GM20431 (cell line): ENCODE results near the gene CCL24.
"Not testable (repeated sequence)": the region's sequence is repeated elsewhere in the genome, so short reads cannot be mapped to it uniquely, and the experiment has no call there.

Experiments
- in situ Hi-C: fragments of 300-500 bp; cut with MseI, MboI; formaldehyde crosslinking; loops from one replicate; pipeline ENCODE4 v1.15.0; 2020; ENCODE audit warnings: low sequenced_read_pairs; ENCODE audit not compliant: unreplicated experiment

Gene CCL24

DNA sequence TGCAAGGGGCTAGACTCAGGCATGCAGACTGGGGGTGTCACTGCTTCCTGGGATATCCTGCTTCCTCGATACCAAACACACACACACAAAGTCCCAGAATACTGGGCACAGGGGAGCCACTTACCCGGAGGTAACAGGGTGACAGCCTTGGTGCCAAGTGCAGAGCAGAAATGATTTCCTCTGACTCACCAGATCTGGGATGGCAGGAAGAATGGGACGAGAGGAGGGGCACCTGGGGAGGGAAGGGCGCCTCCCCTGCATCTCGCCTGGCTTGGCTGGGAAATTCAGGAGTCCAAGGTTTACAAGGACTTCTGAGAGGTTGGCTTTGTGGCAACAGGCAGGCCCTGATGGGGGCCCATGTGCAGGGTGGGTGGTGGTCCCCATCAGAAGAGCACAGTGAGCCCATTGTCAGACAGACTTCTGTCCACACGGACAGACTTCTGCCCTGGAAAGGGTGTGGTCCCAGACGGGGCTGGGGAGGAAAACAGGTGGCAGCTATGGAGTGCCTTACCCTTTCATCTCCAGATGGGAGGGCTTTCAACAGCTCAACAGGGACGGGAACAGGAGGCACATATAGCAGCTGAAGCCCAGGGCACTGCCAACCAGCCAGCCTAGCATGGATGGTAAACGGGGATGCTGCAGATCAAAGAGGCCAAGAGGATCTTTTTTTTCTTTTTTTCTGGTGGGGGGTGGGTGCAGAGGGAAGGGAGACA is 9.7 kb upstream of the CCL24 start:
- in situ Hi-C loops: no loop called here

DNA sequence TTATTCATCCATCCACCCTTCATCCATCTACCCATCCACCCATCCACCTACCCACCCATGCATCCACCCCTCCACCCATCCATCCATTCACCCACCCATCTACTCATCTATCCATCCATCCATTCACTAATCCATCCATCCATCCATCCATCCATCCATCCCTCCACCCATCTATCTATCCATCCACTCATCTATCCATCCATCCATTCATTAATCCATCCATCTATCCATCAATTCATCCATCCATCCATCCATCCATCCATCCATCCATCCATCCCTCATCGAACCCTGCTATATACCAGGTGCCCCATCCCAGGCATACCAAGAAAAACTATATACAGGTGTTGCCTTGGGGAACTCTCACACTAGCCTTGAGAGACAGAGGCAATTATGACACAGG is 7.1 kb upstream of the CCL24 start:
- in situ Hi-C loops: no loop called here

DNA sequence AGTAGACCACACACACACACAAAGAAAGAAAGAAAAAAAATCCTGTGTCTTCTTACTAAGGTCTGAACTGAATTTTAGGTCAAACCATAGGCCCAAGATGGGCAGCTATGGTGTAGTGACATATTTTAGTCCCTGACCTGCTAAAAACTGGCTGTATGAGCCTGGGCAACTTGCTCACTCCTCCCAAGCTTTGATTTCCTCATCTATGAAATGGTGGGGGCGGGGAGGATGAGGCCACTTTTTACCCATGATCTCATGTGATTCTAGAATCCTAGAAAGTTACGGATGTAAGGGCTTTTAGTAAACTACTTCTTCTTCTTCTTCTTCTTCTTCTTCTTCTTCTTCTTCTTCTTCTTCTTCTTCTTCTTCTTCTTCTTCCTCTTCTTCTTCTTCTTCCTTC is 6.1 kb upstream of the CCL24 start:
- in situ Hi-C loops: no loop called here

DNA sequence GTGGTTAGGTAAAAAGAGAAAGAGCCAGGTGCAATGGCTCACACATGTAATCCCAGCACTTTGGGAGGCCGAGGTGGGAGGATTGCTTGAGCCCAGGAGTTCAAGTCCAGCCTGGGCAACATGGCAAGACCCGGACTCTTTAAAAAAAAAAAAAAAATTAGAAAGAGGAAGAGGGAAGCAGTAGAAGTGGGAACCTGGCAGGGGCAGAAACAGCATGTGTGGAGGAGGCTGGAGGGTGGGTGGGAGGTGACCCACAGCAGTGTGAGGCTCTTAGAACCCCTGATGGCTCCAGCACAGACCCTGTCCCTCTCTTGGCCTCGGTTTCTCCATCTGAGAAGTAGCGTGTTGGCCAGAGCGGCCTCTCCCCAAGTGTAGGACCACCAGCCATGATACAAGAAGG is 4.9 kb upstream of the CCL24 start:
- in situ Hi-C loops: no loop called here

DNA sequence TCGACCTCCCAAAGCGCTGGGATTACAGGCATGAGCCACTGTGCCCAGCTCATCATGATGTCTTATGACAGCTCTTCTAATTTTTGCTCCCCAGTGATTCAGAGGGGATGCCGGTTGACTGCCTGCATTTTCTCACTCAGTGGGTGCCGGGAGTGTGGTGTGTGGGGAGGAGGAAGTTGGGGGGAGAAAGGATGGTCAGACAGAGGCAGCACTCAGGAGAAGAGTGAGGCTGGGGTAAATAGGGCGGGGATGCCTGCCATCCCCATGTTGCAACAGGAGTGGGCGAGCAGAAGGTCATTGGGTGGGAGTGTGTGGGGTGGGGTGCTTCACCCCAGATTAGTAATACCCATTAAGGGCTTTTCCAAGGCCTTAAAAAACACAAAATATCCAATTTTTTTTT is 3.5 kb upstream of the CCL24 start:
- in situ Hi-C loops: no loop called here

DNA sequence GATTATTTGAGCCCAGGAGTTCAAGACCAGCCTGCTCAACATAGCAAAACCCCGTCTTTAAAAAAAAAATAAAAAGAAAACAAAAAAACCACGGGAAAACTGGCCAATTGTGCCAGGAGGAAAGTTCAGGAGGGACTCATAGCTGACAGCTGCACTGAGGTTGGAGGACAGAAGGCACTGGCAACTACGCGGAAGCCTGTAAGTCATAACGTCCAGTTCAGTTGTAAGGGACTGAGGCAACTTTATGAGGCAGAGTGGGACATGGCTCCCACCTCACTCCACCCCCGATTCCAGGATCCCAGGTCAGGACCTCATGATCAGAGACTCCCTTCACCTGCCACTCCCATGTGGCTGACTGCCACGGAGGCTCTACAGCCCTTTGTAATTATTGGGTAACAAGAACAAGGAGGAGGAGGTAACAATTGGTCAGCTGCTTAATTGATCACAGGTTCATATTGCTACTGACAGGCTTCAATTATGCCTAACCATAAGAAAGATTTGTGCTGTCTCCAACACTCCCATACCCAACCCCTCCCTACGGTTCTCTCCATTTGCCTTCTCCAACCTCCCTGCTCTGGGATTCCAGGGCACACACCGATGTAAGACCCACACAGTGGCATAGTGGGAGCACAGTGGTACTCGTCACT is 1.9 kb upstream of the CCL24 start:
- in situ Hi-C loops: no loop called here

DNA sequence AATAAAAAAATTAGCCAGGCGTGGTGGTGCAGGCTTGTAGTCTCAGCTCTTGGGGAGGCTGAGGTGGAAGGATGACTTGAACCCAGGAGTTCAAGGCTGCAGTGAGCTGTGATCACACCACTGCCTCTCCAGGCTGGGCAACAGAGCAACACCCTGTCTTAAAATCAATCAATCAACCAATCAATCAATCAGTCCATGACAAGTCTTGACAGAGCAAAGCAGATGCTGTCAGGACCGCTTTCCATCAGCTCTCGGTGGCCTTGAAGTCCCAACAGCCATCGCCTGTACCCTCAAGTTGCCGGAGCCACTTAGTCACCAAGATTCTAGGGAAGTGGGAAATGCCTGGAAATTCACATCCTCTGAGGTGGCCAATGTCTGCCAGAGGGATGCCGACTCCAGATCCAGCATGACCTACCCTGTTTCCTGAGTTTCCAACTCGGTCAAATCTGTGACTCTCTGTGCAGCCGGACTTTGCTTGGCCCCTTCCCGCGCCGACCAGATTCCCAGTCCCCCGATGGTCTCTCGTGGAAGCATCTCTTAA is 871 bp upstream of the CCL24 start:
- in situ Hi-C loops: no loop called here

DNA sequence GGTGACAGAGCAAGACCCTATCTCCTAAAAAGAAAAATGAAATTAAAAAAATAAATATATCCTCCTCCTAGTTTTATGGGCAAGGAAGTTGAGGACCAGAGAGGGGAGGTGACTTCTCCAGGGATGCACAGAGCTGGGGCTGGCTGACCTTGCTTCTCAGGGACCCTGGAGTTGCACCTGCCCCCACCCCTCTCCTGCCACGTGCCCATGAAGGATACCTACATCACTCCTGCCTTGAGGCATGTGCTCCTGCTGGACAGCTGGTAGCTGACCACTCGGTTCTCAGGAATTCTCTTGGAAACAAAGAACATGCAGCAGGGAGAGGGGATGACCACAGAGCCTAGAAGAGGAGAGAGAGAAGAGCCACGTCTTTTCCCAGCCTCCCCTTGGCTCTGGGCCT is 522 bp downstream of the CCL24 start:
- in situ Hi-C loops: no loop called here

DNA sequence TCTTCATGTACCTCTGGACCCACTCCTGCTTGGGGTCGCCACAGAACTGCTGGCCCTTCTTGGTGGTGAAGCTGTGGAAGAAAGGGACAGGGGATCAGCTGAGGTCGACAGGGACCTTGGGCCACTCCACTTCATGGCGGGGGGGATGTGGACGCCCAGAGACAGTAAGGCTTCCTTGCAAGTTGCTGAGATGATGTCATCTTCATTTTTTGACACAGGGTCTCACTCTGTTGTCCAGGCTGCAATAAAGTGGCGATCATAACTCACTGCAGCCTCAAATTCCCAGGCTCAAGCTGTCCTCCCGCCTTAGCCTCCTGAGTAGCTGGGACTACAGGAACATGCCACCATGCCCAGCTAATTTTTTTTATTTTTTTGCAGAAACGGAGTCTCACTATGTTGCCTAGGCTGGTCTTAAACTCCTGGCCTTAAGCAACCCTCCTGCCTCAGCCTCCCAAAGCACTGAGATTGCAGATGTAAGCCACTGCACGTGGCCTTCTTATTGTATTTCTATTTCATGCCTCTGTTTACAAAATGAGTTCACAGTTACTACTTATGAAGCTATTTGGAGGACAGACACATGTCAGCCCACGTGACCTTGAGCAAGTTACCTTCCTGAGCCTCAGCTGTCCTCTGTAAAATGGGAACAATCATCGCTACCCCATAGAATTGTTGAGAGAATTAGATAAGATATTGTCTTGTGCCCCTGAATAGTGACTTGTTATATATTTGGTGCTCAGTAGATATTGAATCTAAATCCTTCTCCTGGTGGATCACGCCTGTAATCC is 1.5 kb downstream of the CCL24 start:
- in situ Hi-C loops: no loop called here

DNA sequence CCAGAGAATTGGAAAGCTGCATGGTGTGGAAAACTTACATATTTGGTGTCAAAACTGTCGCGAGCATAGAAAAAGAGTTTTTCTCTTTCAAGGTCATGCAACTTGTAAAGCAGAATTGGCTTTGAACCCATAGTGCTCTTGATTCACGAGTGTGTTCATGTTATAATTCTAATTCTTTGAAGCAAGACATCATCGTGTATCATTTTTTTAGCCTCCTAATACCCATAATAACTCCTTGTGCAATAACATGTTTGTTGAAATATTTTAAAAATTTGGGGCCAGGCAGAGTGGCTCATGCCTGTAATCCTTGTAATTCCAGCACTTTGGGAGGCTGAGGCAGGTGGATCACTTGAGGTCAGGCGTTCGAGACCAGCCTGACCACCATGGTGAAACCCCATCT is 4.2 kb downstream of the CCL24 start:
- in situ Hi-C loops: no loop called here

DNA sequence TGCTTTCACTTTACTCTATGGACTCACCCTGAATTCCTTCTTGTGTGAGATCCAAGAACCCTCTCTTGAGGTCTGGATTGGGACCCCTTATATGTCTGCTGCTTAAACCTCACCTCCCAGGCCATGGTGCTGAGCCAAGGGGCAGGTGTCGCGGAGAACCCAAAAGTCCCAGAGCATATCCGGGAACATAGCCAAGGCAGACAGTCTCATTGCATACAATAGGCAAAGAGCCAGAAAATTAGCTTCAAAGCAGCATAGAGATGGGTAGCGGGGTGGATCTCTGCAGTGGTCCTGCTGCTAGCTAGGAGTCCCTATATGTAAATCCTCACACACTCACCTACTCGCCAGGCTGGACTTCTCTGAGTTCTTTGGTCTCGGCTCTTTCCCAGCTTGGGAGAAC is 5.5 kb downstream of the CCL24 start:
- in situ Hi-C loops: no loop called here

DNA sequence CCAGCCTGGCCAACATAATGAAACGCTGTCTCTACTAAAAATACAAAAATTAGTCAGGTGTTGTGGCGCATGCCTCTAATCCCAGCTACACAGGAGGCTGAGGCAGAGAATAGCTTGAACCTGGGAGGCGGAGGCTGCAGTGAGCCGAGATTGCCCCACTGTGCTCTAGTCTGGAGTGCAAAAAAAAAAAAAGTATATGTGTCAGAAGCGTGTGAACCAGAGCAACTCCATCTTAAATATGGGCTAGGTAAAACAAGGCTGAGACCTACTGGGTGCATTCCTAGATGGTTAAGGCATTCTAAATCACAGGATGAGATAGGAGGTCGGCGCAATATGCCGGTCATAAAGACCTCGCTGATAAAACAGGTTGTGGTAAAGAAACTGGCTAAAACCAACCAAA is 6.2 kb downstream of the CCL24 start:
- in situ Hi-C loops: no loop called here

DNA sequence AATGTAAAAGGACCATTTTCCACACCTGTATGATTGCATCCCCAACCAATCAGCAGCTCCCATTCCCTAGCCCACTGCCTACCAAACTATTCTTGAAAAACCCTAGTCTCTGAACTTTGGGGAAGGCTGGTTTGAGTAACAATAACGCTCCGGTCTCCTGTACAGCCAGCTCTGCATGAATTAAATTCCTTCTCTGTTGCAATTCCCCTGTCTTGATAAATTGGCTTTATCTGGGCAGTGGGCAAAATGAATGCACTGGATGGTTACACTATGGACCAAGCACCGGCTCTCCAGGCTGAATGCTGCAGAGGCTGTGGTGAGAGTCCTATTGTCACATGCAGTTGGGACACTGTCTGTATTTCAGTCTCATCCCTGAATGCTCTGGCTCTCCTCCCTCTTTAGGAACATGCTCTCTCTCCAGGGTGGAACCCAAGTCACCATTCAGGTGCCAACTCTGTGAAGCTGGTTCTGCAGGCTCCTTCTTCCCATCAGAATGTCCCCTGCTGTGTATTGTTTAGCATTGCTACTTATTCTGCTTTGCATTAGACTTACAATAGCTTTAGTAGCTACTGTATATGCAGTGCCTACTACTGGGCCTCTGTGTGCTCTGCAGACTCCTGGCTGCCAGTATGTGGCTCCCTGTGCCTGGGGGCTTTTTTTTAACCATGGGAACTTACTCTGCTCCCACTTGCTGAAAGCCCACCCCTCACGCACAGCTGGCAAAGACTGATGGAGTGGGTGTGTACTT is 6.9 kb downstream of the CCL24 start:
- in situ Hi-C loops: no loop called here

DNA sequence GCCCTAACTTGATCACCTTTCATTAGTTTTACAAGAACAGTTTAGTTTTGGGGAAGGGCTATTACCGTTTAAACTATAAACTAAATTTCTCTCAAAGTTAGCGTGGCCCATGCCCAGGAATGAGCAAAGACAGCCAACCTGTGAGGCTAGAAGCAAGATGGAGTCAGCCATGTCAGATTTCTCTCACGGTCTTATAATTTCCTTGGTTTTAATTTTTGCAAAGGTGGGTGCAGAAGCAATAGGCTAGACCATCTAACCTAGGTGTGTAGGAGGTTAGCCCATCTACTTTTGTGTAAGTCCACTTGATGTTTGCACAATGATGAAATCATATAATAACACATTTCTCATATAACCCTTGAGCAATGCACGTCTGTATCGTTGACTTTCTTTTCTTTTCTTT is 8.9 kb downstream of the CCL24 start:
- in situ Hi-C loops: no loop called here

DNA sequence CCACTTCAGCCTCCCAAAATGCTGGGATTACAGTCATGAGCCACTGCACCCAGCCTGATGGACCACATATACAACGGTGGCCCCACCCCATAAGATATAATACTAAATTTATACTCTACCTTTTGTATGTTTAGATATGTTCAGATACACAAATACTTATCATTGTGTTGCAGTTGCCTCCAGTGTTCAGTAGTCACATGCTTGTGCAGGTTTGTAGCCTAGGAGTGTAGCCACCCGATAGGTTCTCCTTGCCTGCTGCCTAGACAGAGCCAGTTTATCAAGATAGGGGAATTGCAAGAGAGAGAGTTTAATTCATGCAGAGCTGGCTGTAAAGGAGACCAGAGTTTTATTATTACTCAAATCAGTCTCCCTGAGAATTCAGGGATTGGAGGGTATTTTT is 9.6 kb downstream of the CCL24 start:
- in situ Hi-C loops: no loop called here

DNA sequence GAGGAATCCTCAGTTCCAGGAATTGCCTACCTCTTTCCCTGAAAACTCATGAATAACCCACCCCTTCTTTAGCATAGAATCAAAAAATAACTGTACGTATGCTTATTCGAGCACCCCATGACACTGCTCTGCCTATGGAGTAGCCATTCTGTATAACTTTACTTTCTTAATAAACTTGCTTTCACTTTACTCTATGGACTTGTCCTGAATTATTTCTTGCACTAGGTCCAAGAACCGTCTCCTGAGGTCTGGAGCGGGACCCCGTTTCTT is 11.1 kb downstream of the CCL24 start:
- in situ Hi-C loops: no loop called here

DNA sequence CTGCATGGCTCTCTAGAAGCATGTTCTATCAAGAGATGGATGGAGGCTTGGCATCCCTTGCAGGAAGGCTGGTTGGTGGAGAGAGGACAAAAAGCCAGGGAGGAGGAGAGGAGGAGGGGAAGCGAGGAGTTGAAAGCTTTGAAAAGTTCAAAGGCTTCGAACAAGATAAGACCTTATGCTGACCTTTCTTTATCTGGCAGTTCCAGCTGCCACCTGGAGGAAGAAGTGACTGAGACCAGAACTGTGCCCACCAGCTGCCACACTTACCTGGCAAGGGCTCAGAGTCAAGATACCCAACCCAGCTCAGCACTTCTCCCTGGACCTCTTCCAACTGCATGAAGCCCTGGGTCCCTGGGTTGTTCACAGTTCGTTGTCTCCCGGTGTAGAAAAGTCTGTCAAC is 14.8 kb downstream of the CCL24 start:
- in situ Hi-C loops: no loop called here

DNA sequence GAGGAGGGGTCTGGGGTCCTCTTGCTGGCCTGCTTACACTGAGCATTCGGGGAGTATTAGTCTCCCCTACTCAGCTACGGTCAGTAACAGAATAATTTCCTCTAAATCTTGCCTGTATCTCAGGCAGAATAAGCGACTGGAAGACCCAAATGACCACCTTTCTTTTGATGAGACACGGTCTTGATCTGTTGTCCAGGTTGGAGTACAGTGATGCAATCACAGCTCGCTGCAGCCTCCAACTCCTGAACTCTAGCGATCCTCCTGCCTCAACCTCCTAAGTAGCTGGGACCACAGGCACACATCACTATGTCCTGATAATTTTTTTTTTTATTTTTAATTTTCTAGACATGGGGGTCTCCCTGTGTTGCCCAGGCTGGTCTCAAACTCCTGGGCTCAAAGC is 17.2 kb downstream of the CCL24 start:
- in situ Hi-C loops: no loop called here

DNA sequence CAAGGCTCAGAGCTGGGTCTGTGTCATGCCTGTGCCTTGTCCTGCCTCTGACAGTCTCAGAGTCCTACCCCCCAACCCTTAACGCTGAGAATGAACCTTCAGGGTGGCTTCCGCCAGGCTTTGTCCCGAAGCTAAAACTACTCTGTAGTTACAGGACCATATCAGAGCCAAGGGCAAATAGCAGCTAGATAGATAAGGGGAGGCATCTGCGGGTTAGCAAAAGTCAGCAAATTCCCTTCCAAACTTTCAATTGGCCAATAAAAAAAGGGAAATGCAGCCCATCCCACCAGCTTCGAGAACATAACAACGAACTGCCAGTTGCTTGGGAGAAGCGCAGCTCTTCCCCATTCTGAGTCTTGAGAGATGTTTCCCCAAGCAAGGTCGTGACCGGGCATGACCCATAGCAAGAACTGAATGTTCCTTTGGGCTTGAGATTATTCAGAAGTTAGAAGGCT is 17.7 kb downstream of the CCL24 start:
- in situ Hi-C loops: no loop called here

DNA sequence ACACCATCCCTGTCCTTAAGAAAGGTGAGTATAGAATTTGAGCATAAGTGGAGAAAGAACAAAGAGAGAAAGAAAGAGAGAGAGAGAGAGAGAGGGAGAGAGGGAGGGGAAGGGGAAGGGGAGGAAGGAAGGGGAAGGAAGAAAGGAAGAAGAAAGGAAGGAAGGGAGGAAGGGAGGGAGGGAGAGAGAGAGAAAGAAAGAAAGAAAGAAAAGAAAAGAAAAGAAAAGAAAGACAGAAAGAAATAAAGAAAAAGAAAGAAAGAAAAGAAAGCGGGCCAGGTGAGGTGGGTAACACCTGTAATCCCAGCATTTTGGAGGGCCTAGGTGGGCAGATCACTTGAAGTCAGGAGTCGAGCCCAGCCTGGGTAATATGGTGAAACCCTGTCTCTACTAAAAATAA is 19.9 kb downstream of the CCL24 start:
- in situ Hi-C loops: no loop called here

DNA sequence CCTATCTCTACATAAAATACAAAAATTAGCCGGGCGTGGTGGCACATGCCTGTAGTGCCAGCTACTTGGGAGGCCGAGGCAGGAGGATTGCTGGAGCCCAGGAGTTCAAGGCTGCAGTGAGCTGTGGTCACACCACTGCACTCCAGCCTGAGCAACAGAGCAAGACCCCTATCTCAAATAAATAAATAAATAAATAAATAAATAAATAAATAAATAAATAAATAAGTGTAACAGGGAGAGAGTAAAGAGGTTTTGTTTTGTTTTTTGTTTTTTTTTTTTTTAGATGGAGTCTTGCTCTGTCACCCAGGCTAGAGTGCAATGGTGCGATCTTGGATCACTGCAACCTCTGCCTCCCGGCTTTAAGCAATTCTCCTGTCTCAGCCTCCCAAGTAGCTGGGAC is 21.0 kb downstream of the CCL24 start:
- in situ Hi-C loops: not testable (repeated sequence)
